Measurements from ENCODE around the gene ADPRS.

DNA sequence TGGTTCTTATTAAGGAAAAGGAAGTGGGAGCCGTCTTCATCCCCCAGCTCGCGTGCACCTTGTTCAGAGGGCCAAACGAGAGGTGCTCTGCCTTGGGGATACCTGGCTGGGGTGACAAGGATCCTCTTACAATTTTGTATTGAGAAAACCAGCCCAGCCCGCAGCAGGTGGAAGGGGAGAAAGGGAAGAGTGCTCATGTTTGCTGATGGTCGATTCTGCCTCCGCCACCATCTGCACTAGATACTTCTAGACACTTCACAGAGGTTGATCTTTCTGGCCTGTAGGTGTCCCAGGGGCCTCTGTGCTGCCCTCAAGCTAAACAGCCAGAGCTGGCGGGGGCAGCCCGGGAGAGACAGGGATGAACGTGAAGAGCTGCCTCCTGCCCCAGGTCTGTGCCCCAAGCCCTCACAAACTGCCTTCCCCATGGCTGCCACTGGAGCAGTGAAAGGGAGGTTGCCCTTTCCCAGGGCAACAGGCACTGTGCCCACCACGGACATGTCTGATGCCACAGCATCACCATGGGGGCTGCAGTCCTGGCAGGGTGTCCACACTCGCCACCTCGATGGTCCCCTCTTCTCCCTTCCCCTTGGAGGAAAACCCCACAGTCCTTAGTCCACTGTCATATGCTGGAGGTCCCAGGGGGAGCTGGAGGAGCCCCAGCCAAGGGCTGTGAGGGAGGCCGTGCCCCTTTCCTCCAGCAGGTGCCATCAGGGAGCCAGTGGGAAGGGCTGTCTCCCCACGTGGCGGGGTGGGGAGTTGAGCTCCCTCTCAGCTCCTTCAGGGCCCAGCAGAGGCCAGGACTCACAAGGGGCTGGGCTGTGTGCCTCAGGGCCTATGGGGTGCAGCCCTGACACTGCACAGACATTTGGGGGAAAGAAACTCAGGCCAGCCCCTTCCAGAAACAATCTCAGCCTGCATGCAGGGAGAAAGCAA lies 8.1 kb downstream of the ADPRS start:
- no peak for TF ChIP-seq POLR2AphosphoS5 (IDR thresholded peaks at IDR 0.05; ENCODE audit: low read depth, low read length)
- TF ChIP-seq TAF1 (IDR thresholded peaks at IDR 0.05; ENCODE audit: borderline replicate concordance, insufficient read depth, low read length), result no peak
- no peak for TF ChIP-seq SIN3A (IDR thresholded peaks at IDR 0.05; ENCODE audit: borderline replicate concordance, insufficient read depth, low read length)
